HEK293T (cell line): ENCODE results near the gene ZDHHC7.

Experiments used
- CTCF ChIA-PET: fragments of 350-600 bp; formaldehyde crosslinking; extraction: SDS; loops from one replicate; lab custom pipeline; 2021; ENCODE audit warnings: antibody characterized with exemption, inconsistent platforms; lab: Yijun Ruan, JAX
- POLR2A ChIA-PET: fragments of 350-600 bp; formaldehyde crosslinking; extraction: SDS; loops from one replicate; lab custom pipeline; 2020; ENCODE audit warnings: antibody characterized with exemption, inconsistent platforms; lab: Yijun Ruan, JAX
- DNase-seq: peaks from one replicate; pipeline ENCODE4 v3.0.0; 2012; ENCODE audit warnings: mixed read lengths; ENCODE audit errors: extremely low spot score
- ARNT ChIP-seq: fragments of 450-650 bp; IDR thresholded peaks from 2 replicates; pipeline ENCODE4 v1.6.1; 2017; ENCODE audit warnings: mild to moderate bottlenecking
- BHLHE40 ChIP-seq: fragments of 450-650 bp; IDR thresholded peaks from 2 replicates; pipeline ENCODE4 v1.6.1; 2016; ENCODE audit warnings: mild to moderate bottlenecking, moderate library complexity, borderline replicate concordance
- CTBP1 ChIP-seq: fragments of 450-650 bp; IDR thresholded peaks from 2 replicates; pipeline ENCODE4 v1.6.1; 2016; ENCODE audit warnings: borderline replicate concordance
- ELF4 ChIP-seq: fragments of 450-650 bp; IDR thresholded peaks from 2 replicates; pipeline ENCODE4 v1.6.1; 2017; ENCODE audit warnings: antibody characterized with exemption
- FOXA1 ChIP-seq: fragments of 450-650 bp; IDR thresholded peaks from 2 replicates; pipeline ENCODE4 v1.6.1; 2016; ENCODE audit warnings: mild to moderate bottlenecking
- FOXK2 ChIP-seq: fragments of 450-650 bp; IDR thresholded peaks from 2 replicates; pipeline ENCODE4 v1.6.1; 2016; ENCODE audit warnings: mild to moderate bottlenecking
- FOXM1 ChIP-seq: fragments of 450-650 bp; IDR thresholded peaks from 2 replicates; pipeline ENCODE4 v1.6.1; 2017; ENCODE audit warnings: mild to moderate bottlenecking, borderline replicate concordance
- HDGF ChIP-seq: fragments of 450-650 bp; IDR thresholded peaks from 2 replicates; pipeline ENCODE4 v1.6.1; 2017; ENCODE audit warnings: antibody characterized with exemption, borderline replicate concordance
- L3MBTL2 ChIP-seq: fragments of 450-650 bp; conservative IDR thresholded peaks from 2 replicates; pipeline ENCODE4 v1.6.1; 2016; ENCODE audit warnings: mild to moderate bottlenecking
- LEF1 ChIP-seq: fragments of 450-650 bp; IDR thresholded peaks from 2 replicates; pipeline ENCODE4 v1.6.1; 2017; ENCODE audit warnings: mild to moderate bottlenecking, borderline replicate concordance
- NFRKB ChIP-seq: fragments of 450-650 bp; IDR thresholded peaks from 2 replicates; pipeline ENCODE4 v1.6.1; 2016; ENCODE audit warnings: mild to moderate bottlenecking, moderate library complexity
- PKNOX1 ChIP-seq: fragments of 450-650 bp; IDR thresholded peaks from 2 replicates; pipeline ENCODE4 v1.6.1; 2016
- SP1 ChIP-seq: fragments of 450-650 bp; IDR thresholded peaks from 2 replicates; pipeline ENCODE4 v1.6.1; 2017
- SUZ12 ChIP-seq: fragments of 450-650 bp; IDR thresholded peaks from 2 replicates; pipeline ENCODE4 v1.6.1; 2016; ENCODE audit warnings: mild to moderate bottlenecking
- TARDBP ChIP-seq: fragments of 450-650 bp; IDR thresholded peaks from 2 replicates; pipeline ENCODE4 v1.6.1; 2016
- ZNF384 ChIP-seq: fragments of 450-650 bp; IDR thresholded peaks from 2 replicates; pipeline ENCODE4 v1.6.1; 2016

Gene ZDHHC7

GRCh38 chr16:84959045-84959576 lies 52.2 kb downstream of the ZDHHC7 start:
- POLR2A ChIA-PET, result no interaction called here
- no peak for TF ChIP-seq LEF1
- CTCF ChIA-PET, result no interaction called here
- DNase-seq, result no peak

- ChIA-PET CTCF (no interaction called here), POLR2A (interaction anchor here (0.6 kb wide), 1 partner anchor 17 kb away, joined by 3 read pairs; no protein-coding TSS in a partner anchor)
- no peak for DNase-seq
- TF ChIP-seq ELF4 (no peak), PKNOX1 (no peak; the same call in 1 of the 2 replicates), BHLHE40 (no peak), ZNF384 (no peak)
Measured at GRCh38 chr16:84957792-84958191, 53.5 kb downstream of the ZDHHC7 start.

- TF ChIP-seq FOXK2 (no peak), SP1 (no peak), SUZ12 (no peak), CTBP1 (no peak), HDGF (no peak), FOXM1 (no peak)
- ChIA-PET CTCF (no interaction called here), POLR2A (no interaction called here)
- DNase-seq, result no peak
Measured at GRCh38 chr16:84957192-84957591, 54.1 kb downstream of the ZDHHC7 start.

- POLR2A ChIA-PET, result no interaction called here
- TF ChIP-seq SP1 (no peak), ELF4 (no peak), ARNT (no peak), L3MBTL2 (no peak), BHLHE40 (no peak), FOXK2 (no peak), CTBP1 (no peak), TARDBP (no peak), PKNOX1 (no peak), SUZ12 (no peak), HDGF (no peak), LEF1 (no peak)
- CTCF ChIA-PET, result interaction anchor here (1.0 kb wide), 1 partner anchor 15 kb away, joined by 4 read pairs; no protein-coding TSS in a partner anchor
- DNase-seq, result no peak
Measured at GRCh38 chr16:84955427-84955826, 55.9 kb downstream of the ZDHHC7 start.

GRCh38 chr16:84953190-84953746 lies 58.1 kb downstream of the ZDHHC7 start:
- ChIA-PET CTCF (interaction anchor here (0.6 to 4.1 kb wide), 8 partner anchors 10 to 327 kb away, joined by 3 to 32 read pairs (median 9); no protein-coding TSS in a partner anchor), POLR2A (no interaction called here)
- TF ChIP-seq L3MBTL2 (no peak), FOXK2 (no peak), ELF4 (no peak), NFRKB (no peak), FOXA1 (no peak), FOXM1 (no peak), HDGF (no peak), ARNT (no peak), SUZ12 (no peak), TARDBP (no peak), ZNF384 (no peak), PKNOX1 (no peak)
- no peak for DNase-seq

- no peak for TF ChIP-seq NFRKB
- no peak for TF ChIP-seq CTBP1
- TF ChIP-seq SP1, result no peak
- TF ChIP-seq TARDBP, result no peak
- TF ChIP-seq FOXA1, result no peak
- no peak for TF ChIP-seq ZNF384
- TF ChIP-seq FOXM1, result no peak
- TF ChIP-seq ARNT, result no peak
- TF ChIP-seq SUZ12, result no peak
- TF ChIP-seq LEF1, result no peak
- TF ChIP-seq BHLHE40, result no peak
- no peak for TF ChIP-seq L3MBTL2
- TF ChIP-seq PKNOX1, result no peak
- TF ChIP-seq ELF4, result no peak
- TF ChIP-seq FOXK2, result no peak
- TF ChIP-seq HDGF, result no peak
- CTCF ChIA-PET, result interaction anchor here (0.6 to 4.1 kb wide), 13 partner anchors 10 to 326 kb away, joined by 3 to 32 read pairs (median 4); no protein-coding TSS in a partner anchor
- peak; percentile 87 for DNase-seq
- POLR2A ChIA-PET, result no interaction called here
Measured at GRCh38 chr16:84952335-84953189, 58.8 kb downstream of the ZDHHC7 start.
